Thyroid gland (tissue), 4 donors: Measurements from ENCODE around the gene PDCD2L.

ENCODE experiments used
- POLR2A ChIP-seq, 2 donors: fragments of 450-650 bp; IDR thresholded peaks; one replicate each; pipeline ENCODE4 v1.6.1; 2017; ENCODE audit warnings: antibody characterized with exemption in 2 of 2, mild to moderate bottlenecking in 2 of 2, moderate library complexity in 1 of 2
- TF ChIP-seq, protein P1 (sequence below), 6 experiments: fragments of 200-600 bp in 3 of 6; fragments of 450-650 bp in 3 of 6; sonication (generic) in 3 of 6; IDR thresholded peaks; one replicate each; pipeline ENCODE4 v1.5.1; 2016 to 2019; ENCODE audit warnings: antibody characterized with exemption in 6 of 6, mild to moderate bottlenecking in 2 of 6, inconsistent platforms in 1 of 6, moderate library complexity in 1 of 6

DNA sequence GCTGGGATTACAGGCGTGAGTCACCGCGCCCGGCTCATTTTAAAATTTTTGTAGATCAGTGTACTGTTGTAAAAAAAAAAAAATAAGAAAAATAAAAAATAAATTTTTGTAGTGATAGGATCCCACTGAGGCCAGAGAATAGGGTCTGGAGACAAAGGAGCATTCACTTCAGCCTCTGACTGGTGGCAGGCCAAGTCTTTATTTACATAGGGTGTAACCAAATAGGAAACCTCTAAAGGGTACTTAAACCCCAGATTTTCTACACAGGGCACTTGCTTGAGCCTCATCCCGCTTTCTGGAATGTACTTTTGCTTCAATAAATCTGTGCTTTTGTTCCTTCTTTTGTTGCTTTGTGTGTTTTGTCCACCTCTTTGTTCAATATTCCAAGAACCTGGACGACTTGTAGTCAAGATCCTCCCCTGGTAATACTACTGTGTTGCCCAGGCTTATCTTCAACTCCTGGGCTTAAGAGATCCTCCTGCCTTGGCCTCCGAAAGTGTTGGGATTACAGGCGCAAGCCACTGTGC lies 2.1 kb upstream of the PDCD2L start:
- TF ChIP-seq, protein P1, sequence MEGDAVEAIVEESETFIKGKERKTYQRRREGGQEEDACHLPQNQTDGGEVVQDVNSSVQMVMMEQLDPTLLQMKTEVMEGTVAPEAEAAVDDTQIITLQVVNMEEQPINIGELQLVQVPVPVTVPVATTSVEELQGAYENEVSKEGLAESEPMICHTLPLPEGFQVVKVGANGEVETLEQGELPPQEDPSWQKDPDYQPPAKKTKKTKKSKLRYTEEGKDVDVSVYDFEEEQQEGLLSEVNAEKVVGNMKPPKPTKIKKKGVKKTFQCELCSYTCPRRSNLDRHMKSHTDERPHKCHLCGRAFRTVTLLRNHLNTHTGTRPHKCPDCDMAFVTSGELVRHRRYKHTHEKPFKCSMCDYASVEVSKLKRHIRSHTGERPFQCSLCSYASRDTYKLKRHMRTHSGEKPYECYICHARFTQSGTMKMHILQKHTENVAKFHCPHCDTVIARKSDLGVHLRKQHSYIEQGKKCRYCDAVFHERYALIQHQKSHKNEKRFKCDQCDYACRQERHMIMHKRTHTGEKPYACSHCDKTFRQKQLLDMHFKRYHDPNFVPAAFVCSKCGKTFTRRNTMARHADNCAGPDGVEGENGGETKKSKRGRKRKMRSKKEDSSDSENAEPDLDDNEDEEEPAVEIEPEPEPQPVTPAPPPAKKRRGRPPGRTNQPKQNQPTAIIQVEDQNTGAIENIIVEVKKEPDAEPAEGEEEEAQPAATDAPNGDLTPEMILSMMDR (IDR thresholded peaks at IDR 0.05), result no peak
- TF ChIP-seq POLR2A (IDR thresholded peaks at IDR 0.05), result no peak
